ENCODE data around the gene RCBTB2.

GRCh38 chr13:48449656-48450055, 83.2 kb downstream of the RCBTB2 start:
- TF ChIP-seq POLR2A (IDR thresholded peaks at IDR 0.05) (no peak), CTCF (IDR thresholded peaks at IDR 0.05) (no peak)
